SK-N-MC (cell line): ENCODE results near the gene UBE2V1.
A peak's percentile ranks its signal among the peaks of the same experiment; 100 is the strongest.

Experiments
- EZH2 ChIP-seq: fragments of 200-600 bp; sonication (generic); IDR thresholded peaks from one replicate; pipeline ENCODE4 v1.6.1; 2017; ENCODE audit warnings: antibody characterized with exemption
- POLR2AphosphoS5 ChIP-seq: IDR thresholded peaks from 2 replicates; pipeline ENCODE4 v1.6.1; 2012; ENCODE audit warnings: mild to moderate bottlenecking, low read depth, low read length, borderline replicate concordance

GRCh38 chr20:50153500-50154377, 40.8 kb upstream of the UBE2V1 start, which contains the start of gene PEDS1:
- TF ChIP-seq POLR2AphosphoS5 = peak; percentile 80
- no peak for TF ChIP-seq EZH2
